ENCODE data around the gene TUBB4A.

The TUBB4A gene

DNA sequence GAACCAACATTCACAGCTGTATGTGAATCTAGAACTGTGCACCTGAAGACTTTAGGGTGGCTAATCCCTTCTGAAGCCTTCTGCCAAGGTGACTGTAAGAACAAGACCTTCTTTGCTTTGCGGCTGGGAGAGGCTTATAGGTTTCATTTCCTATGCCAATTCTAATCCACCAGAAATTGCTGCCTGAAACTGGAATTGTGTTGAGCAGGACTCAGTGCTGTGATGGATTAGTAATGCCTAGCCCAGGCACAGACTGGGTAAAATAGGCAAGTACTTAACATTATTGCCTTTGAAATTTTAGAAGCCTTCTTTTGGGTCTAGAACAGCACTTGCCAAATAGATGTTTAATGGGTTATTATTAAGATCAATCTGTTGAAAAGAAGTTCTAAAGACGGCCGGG is 54.1 kb downstream of the TUBB4A start:
- in situ Hi-C loops (cut with MboI; ENCODE audit: low sequenced_read_pairs), result no loop called here

DNA sequence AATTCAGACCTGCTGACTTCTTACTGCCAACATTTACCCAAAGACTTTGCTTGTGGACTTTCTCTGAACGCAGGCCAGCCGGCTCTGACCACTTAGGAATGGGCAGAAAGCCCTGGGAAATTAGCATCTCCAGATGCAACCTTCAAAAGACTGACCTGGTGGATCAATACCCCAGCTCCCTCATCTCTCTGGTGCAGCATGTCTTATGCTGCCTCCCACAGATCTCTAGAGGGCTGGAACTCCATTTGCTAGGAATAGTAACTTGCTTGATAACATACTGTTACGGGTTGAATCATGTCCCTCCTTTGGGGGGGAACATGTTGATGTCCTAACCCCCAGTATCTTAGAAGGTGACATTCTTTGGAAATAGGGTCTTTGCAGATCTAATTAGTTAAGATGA is 55.7 kb downstream of the TUBB4A start:
- in situ Hi-C loops (cut with MboI; ENCODE audit: low sequenced_read_pairs), result no loop called here
